ENCODE results near the gene ZNF10.

ZNF10 gene

DNA sequence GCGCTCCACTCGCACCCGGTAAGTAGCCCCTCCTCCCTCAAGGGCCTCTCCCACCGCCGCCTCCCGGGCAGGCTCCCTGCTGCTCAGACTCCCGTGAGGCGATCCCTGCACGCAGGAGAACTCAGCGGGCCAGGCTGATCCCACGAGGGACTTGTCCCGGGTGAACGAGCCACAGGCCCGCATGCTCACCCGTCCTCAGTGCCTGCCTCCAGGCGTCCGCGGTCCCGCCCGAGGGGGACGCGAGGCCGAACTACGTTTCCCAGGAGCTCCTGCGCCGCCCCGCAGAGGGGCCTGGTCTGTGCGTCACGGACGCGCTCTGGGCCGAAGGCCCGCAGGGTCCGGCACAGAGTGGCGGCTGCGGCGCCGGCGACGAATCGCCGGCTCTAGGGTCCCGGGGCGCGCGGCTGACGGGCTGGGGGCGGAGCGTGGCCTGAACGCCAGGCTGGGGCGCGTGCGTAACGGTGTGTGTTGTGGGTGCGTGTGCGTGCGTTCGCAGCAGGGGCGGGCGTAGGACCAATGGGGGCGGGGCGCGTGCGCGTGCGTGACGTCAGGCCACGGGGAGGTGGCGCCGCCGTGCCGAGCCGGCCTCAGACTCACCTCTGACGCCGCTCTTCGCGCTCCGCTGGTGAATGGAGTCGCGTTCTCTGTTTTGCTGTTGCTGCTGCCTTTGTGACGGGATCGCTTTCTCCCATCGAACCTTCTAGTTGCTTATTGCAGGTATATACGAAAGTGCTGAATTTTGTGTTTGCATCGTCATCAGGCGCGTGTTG, at the start of gene ZNF10, which contains the start of gene ZNF891:
ZNF10 (plus strand) TSS at position 590 of the 770 bp plus-strand sequence. CDS start 13,866 bp downstream, outside the sequence.
ZNF891 (minus strand) TSS at position 237 of the 770 bp plus-strand sequence. CDS start 8,356 bp downstream, outside the sequence.
- Histone ChIP-seq H2AFZ (ENCODE audit: low read depth, low read length) (peak within 1 kb of the TSS; percentile 88), H3K27me3 (ENCODE audit: insufficient read depth, low read length) (no peaks in the 10 kb centered on the region), H3K36me3 (ENCODE audit: insufficient read depth, low read length) (peaks cover 48% of the 10 kb centered on the region), H3K9me3 (ENCODE audit: low read length) (peaks cover 44% of the 10 kb centered on the region), H3K4me3 (ENCODE audit: low read length) (peak within 1 kb of the TSS; percentile 86), H3K4me1 (ENCODE audit: insufficient read depth, low read length) (peaks cover 3% of the 10 kb centered on the region)

- Histone ChIP-seq H2AFZ (ENCODE audit: low read depth, low read length) (peak overlapping the region; percentile 76), H3K4me3 (ENCODE audit: low read length) (peak overlapping the region; percentile 98), H3K36me3 (ENCODE audit: insufficient read depth, low read length) (peaks cover 45% of the 10 kb centered on the region), H3K4me1 (ENCODE audit: insufficient read depth, low read length) (peaks cover 10% of the 10 kb centered on the region), H3K27me3 (ENCODE audit: insufficient read depth, low read length) (no peaks in the 10 kb centered on the region), H3K9me3 (ENCODE audit: low read length) (peaks cover 54% of the 10 kb centered on the region)
Measured at GRCh38 chr12:133081159-133081780, 49.2 kb upstream of the ZNF10 start.

GRCh38 chr12:133083345-133083744, 47.1 kb upstream of the ZNF10 start:
- peaks cover 64% of the 10 kb centered on the region for H3K36me3 ChIP-seq (ENCODE audit: insufficient read depth, low read length)

DNA sequence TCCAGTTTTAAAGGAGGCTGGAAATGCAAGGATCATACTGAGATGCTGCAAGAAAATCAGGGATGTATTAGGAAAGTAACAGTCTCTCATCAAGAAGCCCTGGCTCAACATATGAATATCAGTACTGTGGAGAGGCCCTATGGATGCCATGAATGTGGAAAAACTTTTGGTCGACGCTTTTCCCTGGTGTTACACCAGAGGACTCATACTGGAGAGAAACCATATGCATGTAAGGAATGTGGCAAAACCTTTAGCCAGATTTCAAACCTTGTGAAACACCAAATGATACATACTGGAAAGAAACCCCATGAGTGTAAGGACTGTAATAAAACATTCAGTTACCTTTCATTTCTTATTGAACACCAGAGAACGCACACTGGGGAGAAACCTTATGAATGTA, 24.8 kb upstream of the ZNF10 start:
- Histone ChIP-seq H2AFZ (ENCODE audit: low read depth, low read length) (no peak overlapping the region), H3K36me3 (ENCODE audit: insufficient read depth, low read length) (peaks cover 71% of the 10 kb centered on the region), H3K4me1 (ENCODE audit: insufficient read depth, low read length) (no peaks in the 10 kb centered on the region), H3K27me3 (ENCODE audit: insufficient read depth, low read length) (no peaks in the 10 kb centered on the region), H3K4me3 (ENCODE audit: low read length) (no peak overlapping the region), H3K9me3 (ENCODE audit: low read length) (peaks cover 82% of the 10 kb centered on the region)

More at GRCh38 chr12:133083345-133083744, 47.1 kb upstream of the ZNF10 start:
- H3K9me3 ChIP-seq (ENCODE audit: low read length) = peaks cover 56% of the 10 kb centered on the region
- H3K4me1 ChIP-seq (ENCODE audit: insufficient read depth, low read length) = peaks cover 10% of the 10 kb centered on the region
- H3K4me3 ChIP-seq (ENCODE audit: low read length) = no peak overlapping the region
- H3K27me3 ChIP-seq (ENCODE audit: insufficient read depth, low read length) = no peaks in the 10 kb centered on the region
- no peak overlapping the region for H2AFZ ChIP-seq (ENCODE audit: low read depth, low read length)

GRCh38 chr12:133106253-133106652, 24.2 kb upstream of the ZNF10 start:
- H3K4me1 ChIP-seq (ENCODE audit: insufficient read depth, low read length) = no peaks in the 10 kb centered on the region
- H3K4me3 ChIP-seq (ENCODE audit: low read length) = no peak overlapping the region
- no peaks in the 10 kb centered on the region for H3K27me3 ChIP-seq (ENCODE audit: insufficient read depth, low read length)
- peaks cover 80% of the 10 kb centered on the region for H3K9me3 ChIP-seq (ENCODE audit: low read length)
- no peak overlapping the region for H2AFZ ChIP-seq (ENCODE audit: low read depth, low read length)
- H3K36me3 ChIP-seq (ENCODE audit: insufficient read depth, low read length) = peaks cover 66% of the 10 kb centered on the region

- H3K36me3 ChIP-seq (ENCODE audit: insufficient read depth, low read length) = peaks cover 58% of the 10 kb centered on the region
- no peak overlapping the region for H2AFZ ChIP-seq (ENCODE audit: low read depth, low read length)
- peaks cover 76% of the 10 kb centered on the region for H3K9me3 ChIP-seq (ENCODE audit: low read length)
- H3K4me3 ChIP-seq (ENCODE audit: low read length) = no peak overlapping the region
- H3K27me3 ChIP-seq (ENCODE audit: insufficient read depth, low read length) = no peaks in the 10 kb centered on the region
- no peaks in the 10 kb centered on the region for H3K4me1 ChIP-seq (ENCODE audit: insufficient read depth, low read length)
Measured at GRCh38 chr12:133107121-133107520, 23.3 kb upstream of the ZNF10 start.

DNA sequence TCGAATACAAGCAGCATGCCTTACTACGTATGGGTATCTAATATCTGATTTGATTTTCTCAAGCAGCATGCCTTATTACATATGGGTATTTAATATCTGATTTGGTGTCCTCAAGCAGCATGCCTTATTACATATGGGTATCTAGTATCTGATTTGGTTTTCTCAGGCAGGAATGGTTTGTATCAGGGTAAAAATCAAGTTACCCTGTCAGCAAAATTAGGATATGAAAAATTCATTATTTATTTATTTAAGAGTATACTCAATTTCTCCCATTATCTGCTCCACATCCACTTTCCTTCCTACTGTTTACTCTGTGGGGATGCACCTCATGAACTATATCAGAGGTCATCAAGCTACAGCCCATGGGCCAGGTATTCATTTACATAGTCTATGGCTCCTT, 22.3 kb upstream of the ZNF10 start:
- Histone ChIP-seq H3K4me3 (ENCODE audit: low read length) (no peak overlapping the region), H3K27me3 (ENCODE audit: insufficient read depth, low read length) (no peaks in the 10 kb centered on the region), H3K36me3 (ENCODE audit: insufficient read depth, low read length) (peaks cover 50% of the 10 kb centered on the region), H3K4me1 (ENCODE audit: insufficient read depth, low read length) (no peaks in the 10 kb centered on the region), H2AFZ (ENCODE audit: low read depth, low read length) (no peak overlapping the region), H3K9me3 (ENCODE audit: low read length) (peaks cover 68% of the 10 kb centered on the region)

DNA sequence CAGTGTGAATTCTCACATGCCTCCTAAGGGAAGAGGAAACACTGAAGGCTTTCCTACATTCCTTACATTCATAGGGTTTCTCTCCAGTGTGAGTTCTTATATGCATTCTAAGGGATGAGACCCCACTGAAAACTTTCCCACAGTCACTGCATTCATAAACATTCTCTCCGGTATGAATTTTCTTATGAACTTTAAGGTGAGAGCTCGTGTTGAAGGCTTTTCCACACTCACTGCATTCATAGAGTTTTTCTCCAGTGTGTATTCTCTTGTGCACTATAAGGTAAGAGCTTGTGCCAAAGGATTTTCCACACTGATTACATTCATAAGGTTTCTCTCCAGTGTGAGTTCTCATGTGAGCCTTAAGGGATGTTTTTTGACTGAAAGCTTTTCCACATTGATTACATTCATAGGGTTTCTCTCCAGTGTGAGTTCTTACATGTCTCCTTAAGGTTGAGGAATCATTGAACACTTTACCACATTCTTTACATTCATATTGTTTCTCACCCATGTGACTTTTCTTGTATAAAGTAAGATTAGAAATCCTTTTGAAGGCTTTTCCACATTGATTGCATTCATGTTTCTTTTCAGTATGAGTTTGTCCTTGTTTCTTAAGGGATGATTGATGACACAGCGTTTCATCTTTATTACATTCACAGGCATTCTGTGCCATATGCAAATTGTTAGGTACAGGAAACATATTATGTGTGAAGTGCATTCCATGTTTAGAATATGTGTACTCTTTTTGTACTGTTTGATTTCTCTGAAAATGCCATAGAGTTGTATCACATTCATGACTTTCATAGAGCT, 9.8 kb upstream of the ZNF10 start:
- H3K4me3 ChIP-seq (ENCODE audit: low read length) = no peak overlapping the region
- H3K9me3 ChIP-seq (ENCODE audit: low read length) = peaks cover 85% of the 10 kb centered on the region
- no peaks in the 10 kb centered on the region for H3K4me1 ChIP-seq (ENCODE audit: insufficient read depth, low read length)
- H3K36me3 ChIP-seq (ENCODE audit: insufficient read depth, low read length) = peaks cover 73% of the 10 kb centered on the region
- no peaks in the 10 kb centered on the region for H3K27me3 ChIP-seq (ENCODE audit: insufficient read depth, low read length)
- H2AFZ ChIP-seq (ENCODE audit: low read depth, low read length) = no peak overlapping the region

GRCh38 chr12:133124674-133125073, 5.8 kb upstream of the ZNF10 start:
- H3K9me3 ChIP-seq (ENCODE audit: low read length) = peaks cover 71% of the 10 kb centered on the region
- no peak overlapping the region for H2AFZ ChIP-seq (ENCODE audit: low read depth, low read length)
- peaks cover 58% of the 10 kb centered on the region for H3K36me3 ChIP-seq (ENCODE audit: insufficient read depth, low read length)
- H3K27me3 ChIP-seq (ENCODE audit: insufficient read depth, low read length) = no peaks in the 10 kb centered on the region
- H3K4me1 ChIP-seq (ENCODE audit: insufficient read depth, low read length) = no peaks in the 10 kb centered on the region
- no peak overlapping the region for H3K4me3 ChIP-seq (ENCODE audit: low read length)

DNA sequence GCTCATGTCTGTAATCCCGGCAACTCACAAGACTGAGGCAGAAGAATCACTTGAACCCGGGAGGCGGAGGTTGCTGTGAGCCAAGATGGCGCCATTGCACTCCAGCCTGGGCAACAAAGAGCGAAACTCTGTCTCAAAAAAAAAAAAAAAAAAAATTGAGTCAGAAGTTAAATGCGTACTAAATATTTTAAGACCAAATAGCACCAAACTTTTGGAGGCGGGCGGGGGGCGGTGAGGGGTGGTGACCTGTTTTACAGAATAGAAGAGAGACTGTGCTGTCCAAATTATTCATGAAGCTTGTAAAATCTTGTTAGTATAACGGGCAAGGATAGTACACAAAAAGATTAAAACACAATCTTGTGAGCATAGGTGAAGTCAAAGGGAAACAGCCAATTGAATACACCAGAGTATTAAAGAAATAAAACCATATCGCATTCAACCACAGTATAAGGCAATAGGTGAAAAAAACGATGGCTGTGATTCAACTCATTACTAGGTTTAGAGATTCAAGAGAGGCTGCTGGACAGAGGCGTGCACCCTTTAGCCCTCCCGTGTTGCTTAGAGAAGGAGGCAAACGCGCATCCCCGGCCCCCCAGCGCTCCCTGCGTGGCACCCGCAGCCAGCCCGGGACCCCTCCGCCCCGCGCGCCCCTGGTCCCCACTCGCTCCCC, 924 bp upstream of the ZNF10 start:
- no peaks in the 10 kb centered on the region for H3K27me3 ChIP-seq (ENCODE audit: insufficient read depth, low read length)
- peaks cover 45% of the 10 kb centered on the region for H3K36me3 ChIP-seq (ENCODE audit: insufficient read depth, low read length)
- peak overlapping the region; percentile 88 for H2AFZ ChIP-seq (ENCODE audit: low read depth, low read length)
- peaks cover 3% of the 10 kb centered on the region for H3K4me1 ChIP-seq (ENCODE audit: insufficient read depth, low read length)
- H3K9me3 ChIP-seq (ENCODE audit: low read length) = peaks cover 44% of the 10 kb centered on the region
- peak overlapping the region; percentile 86 for H3K4me3 ChIP-seq (ENCODE audit: low read length)

- Histone ChIP-seq H2AFZ (ENCODE audit: low read depth, low read length) (peak overlapping the region; percentile 77), H3K9me3 (ENCODE audit: low read length) (peaks cover 44% of the 10 kb centered on the region), H3K4me3 (ENCODE audit: low read length) (peak overlapping the region; percentile 86), H3K4me1 (ENCODE audit: insufficient read depth, low read length) (peaks cover 3% of the 10 kb centered on the region), H3K36me3 (ENCODE audit: insufficient read depth, low read length) (peaks cover 48% of the 10 kb centered on the region), H3K27me3 (ENCODE audit: insufficient read depth, low read length) (no peaks in the 10 kb centered on the region)
Measured at GRCh38 chr12:133130808-133131128, 341 bp downstream of the ZNF10 start.

DNA sequence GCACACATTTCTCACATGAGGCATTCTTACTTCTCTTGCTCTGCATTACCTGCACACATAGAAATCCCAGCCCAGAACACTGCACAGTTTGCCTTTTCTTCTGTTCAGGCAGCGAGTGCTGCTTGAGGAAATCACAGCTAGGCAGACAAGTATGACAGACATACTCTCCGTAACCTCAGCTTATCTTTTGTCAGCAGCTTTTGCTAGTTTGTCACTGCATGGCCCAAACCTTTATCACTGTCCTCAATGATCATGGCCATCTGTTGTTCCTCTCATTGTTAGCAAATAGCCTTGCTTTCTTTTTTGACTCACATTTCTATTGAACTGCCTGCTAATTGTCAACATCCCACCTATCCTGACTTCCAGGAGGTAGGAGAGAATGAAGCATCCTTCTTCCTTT, 5.3 kb downstream of the ZNF10 start:
- no peak overlapping the region for H3K4me3 ChIP-seq (ENCODE audit: low read length)
- no peak overlapping the region for H2AFZ ChIP-seq (ENCODE audit: low read depth, low read length)
- H3K27me3 ChIP-seq (ENCODE audit: insufficient read depth, low read length) = no peaks in the 10 kb centered on the region
- H3K36me3 ChIP-seq (ENCODE audit: insufficient read depth, low read length) = peaks cover 75% of the 10 kb centered on the region
- peaks cover 67% of the 10 kb centered on the region for H3K9me3 ChIP-seq (ENCODE audit: low read length)
- peaks cover 3% of the 10 kb centered on the region for H3K4me1 ChIP-seq (ENCODE audit: insufficient read depth, low read length)

Data from neuron (in vitro differentiated cells).